LNCaP clone FGC (cell line): Measurements from ENCODE around the gene AGMAT.

Experiments
- DNase-seq: peaks from one replicate; pipeline ENCODE4 v3.0.0-alpha.2; 2011; ENCODE audit warnings: low read depth
- H3K4me3 ChIP-seq: 2 replicates; pipeline ENCODE4 v1.5.1; 2011; ENCODE audit warnings: mild to moderate bottlenecking, low read depth, low read length, control low read depth
- TF ChIP-seq, protein P1 (sequence below): IDR thresholded peaks from 2 replicates; pipeline ENCODE4 v1.5.1; 2012; ENCODE audit warnings: mild to moderate bottlenecking; ENCODE audit not compliant: control insufficient read depth, insufficient read depth; ENCODE audit errors: extremely low read depth

Gene AGMAT

DNA sequence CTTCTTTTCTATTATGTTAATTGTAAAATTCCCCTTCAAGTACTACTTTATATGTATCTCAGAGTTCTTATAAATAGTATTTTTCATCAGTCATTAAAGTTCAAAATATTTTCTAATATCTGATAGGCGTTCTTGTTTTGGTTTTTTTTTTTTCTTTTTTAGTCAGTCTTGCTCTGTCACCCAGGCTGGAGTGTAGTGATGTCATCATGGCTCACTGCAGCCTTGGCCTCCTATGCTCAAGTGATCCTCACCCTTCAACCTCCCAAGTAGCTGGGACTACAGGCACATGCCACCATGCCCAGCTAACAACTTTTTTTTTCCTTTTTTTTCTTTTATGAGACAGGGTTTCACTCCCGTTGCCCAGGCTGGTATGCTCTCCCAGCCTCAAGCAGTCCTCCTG lies 27.3 kb downstream of the AGMAT start:
- no peak overlapping the region for H3K4me3 ChIP-seq
- TF ChIP-seq, protein P1, sequence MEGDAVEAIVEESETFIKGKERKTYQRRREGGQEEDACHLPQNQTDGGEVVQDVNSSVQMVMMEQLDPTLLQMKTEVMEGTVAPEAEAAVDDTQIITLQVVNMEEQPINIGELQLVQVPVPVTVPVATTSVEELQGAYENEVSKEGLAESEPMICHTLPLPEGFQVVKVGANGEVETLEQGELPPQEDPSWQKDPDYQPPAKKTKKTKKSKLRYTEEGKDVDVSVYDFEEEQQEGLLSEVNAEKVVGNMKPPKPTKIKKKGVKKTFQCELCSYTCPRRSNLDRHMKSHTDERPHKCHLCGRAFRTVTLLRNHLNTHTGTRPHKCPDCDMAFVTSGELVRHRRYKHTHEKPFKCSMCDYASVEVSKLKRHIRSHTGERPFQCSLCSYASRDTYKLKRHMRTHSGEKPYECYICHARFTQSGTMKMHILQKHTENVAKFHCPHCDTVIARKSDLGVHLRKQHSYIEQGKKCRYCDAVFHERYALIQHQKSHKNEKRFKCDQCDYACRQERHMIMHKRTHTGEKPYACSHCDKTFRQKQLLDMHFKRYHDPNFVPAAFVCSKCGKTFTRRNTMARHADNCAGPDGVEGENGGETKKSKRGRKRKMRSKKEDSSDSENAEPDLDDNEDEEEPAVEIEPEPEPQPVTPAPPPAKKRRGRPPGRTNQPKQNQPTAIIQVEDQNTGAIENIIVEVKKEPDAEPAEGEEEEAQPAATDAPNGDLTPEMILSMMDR: no peak
- DNase-seq: no peak

DNA sequence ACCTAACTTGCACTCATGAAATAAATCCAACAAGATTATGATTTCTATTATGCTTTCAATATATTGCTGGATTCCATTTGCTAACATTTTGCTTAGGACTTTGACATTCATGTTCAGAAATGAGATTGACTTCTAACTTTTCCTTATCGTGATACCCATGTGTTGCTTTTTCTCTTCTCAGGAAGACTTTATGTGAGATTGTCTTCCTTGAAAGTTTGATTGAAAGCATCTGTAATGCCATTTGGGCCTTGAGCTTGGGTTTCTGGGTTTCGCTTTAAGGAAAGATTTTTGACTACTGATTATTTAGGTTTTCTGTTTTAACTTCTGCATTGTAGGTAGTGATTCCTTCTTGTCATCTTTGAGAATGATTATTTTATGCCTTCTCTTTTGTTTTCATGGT lies 27.8 kb downstream of the AGMAT start:
- H3K4me3 ChIP-seq: no peak overlapping the region
- TF ChIP-seq, protein P1: no peak
- no peak for DNase-seq

DNA sequence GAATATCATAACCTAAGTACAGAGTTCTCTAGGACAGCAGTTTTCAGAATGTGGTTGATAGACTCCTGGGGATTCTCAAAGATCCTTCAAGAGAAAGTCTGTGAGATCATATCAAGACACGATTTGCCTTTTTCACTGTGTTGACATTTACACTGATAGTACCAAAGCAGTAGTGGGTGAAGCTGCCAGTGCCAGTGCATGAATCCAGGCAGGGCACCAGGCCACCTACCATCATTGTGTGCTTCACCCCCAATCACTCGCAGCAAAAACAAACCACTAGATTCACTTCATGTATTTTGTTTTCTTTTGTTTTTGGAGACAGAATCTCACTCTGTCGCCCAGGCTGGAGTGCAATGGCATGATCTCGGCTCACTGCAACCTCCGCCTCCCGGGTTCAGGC lies 34.3 kb downstream of the AGMAT start:
- H3K4me3 ChIP-seq: no peak overlapping the region
- TF ChIP-seq, protein P1: no peak
- DNase-seq: no peak

DNA sequence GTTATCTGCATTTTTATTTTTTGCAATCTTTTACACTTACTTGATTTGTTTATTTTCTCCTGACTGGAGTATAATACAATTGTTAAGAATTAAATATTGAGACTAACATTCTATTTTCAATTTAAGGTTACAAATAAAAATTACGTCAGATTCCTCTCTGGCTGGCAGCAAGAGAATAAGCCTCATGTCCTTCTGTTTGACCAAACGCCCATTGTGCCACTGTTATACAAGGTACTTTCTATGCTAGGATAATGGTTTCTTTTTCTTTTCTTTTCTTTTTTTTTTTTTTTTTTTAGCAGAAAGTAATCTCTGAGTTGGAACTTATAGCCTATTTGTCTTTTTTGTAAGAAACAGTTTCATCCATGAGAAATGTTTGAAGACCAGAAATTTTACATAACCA lies 38.2 kb downstream of the AGMAT start:
- TF ChIP-seq, protein P1: no peak
- no peak for DNase-seq
- no peak overlapping the region for H3K4me3 ChIP-seq

DNA sequence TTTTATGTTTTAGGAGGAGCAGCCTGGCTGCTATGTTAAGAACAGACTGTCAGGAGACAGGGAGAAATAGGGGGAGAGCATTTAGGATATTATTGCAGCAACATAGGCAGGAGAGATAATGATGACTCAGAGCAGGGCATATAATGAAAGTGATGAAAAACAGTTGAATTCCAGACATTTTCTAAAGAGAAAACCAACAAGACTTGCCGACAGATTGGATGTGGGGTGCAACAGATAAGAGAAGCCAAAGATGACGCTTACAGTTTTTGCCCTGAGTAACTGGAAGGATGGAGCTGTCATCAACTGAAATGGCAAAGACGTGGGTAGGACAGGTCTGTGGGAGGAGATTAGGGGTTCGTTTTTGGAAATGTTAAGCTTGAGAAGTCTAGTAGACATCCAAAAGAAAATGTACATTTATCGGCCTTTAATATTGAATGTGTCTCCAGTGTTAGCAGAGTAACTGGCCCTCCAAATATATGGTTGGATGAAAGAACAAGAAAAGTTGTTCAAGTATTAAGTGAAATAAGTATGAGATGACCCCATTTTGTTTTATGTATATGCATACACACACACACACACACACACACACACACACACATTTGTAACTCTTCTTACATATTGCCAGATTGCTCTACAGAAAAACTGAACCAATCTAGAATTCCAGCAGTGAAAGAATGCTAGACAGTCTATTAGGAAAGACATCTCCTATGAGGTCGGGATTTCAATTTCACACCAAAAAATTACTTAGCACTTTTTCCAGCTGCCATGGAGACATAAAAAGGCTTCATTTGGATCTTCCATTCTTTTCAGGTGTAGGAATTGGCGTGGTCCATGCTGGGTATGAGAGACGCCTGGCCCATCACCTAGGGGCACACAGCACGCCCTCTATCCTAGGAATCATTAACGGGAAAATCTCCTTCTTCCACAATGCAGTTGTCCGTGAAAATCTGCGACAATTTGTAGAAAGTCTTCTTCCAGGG lies 41.0 kb downstream of the AGMAT start:
- TF ChIP-seq, protein P1: no peak

DNA sequence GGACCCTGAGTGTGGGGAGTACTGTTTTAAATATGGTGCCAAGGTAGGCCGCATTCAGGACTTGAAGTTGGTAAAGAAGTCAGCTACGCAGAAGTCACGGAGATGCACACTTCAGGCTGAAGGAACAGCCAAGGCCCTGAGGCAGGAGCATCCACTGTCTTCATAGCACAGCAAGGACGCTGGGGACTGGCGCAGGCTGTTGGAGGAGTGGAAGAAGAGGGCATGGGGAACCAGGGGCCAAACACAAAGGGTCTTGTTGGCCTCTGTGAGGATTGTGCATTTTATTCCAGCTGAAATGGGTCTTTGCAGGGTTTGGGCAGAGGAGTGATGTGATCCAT lies 41.6 kb downstream of the AGMAT start:
- TF ChIP-seq, protein P1: no peak
- no peak for DNase-seq
- no peak overlapping the region for H3K4me3 ChIP-seq

More for the DNA sequence above, 41.0 kb downstream of the AGMAT start:
- no peak overlapping the region for H3K4me3 ChIP-seq
- DNase-seq: no peak
